Skeletal muscle satellite cell (primary cell): Measurements from ENCODE around the gene COL15A1.

Source experiments
- H3K27me3 ChIP-seq: 2 replicates; pipeline ENCODE4 v1.7.0; 2013; ENCODE audit warnings: low read length; ENCODE audit not compliant: control insufficient read depth, insufficient read depth
- H3K36me3 ChIP-seq: 2 replicates; pipeline ENCODE4 v1.7.0; 2013; ENCODE audit warnings: mild to moderate bottlenecking, control low read depth, low read length; ENCODE audit not compliant: insufficient read depth
- H3K4me1 ChIP-seq: 2 replicates; pipeline ENCODE4 v1.7.0; 2013; ENCODE audit warnings: low read length; ENCODE audit not compliant: control insufficient read depth, insufficient read depth
- H3K4me2 ChIP-seq: 2 replicates; pipeline ENCODE4 v1.7.0; 2013; ENCODE audit warnings: mild to moderate bottlenecking, low read length
- H3K4me3 ChIP-seq: 2 replicates; pipeline ENCODE4 v1.7.0; 2013; ENCODE audit warnings: low read length
- H3K9ac ChIP-seq: 2 replicates; pipeline ENCODE4 v1.7.0; 2013; ENCODE audit warnings: mild to moderate bottlenecking, low read depth, low read length, moderate library complexity
- H3K9me3 ChIP-seq: replicated peaks from 2 replicates; pipeline ENCODE4 v1.7.0; 2013; ENCODE audit warnings: mild to moderate bottlenecking, control low read depth, low read length

Gene COL15A1

GRCh38 chr9:98998441-98999151 lies 54.9 kb downstream of the COL15A1 start:
- Histone ChIP-seq H3K9ac (peak overlapping the region; percentile 8), H3K9me3 (no peaks in the 10 kb centered on the region), H3K27me3 (peaks cover 67% of the 10 kb centered on the region), H3K4me1 (peaks cover 16% of the 10 kb centered on the region), H3K4me2 (peak overlapping the region; percentile 50), H3K4me3 (no peak overlapping the region), H3K36me3 (no peaks in the 10 kb centered on the region)

GRCh38 chr9:98999152-98999525 lies 55.4 kb downstream of the COL15A1 start:
- no peak overlapping the region for H3K9ac ChIP-seq
- no peak overlapping the region for H3K4me2 ChIP-seq
- H3K36me3 ChIP-seq = no peaks in the 10 kb centered on the region
- no peak overlapping the region for H3K4me3 ChIP-seq
- peaks cover 68% of the 10 kb centered on the region for H3K27me3 ChIP-seq
- no peaks in the 10 kb centered on the region for H3K9me3 ChIP-seq
- peaks cover 16% of the 10 kb centered on the region for H3K4me1 ChIP-seq

GRCh38 chr9:99000476-99001395 lies 57.0 kb downstream of the COL15A1 start:
- Histone ChIP-seq H3K4me3 (no peak overlapping the region), H3K4me1 (peaks cover 16% of the 10 kb centered on the region), H3K27me3 (peaks cover 63% of the 10 kb centered on the region), H3K9me3 (no peaks in the 10 kb centered on the region), H3K4me2 (no peak overlapping the region), H3K9ac (no peak overlapping the region), H3K36me3 (no peaks in the 10 kb centered on the region)

- H3K4me1 ChIP-seq = peaks cover 16% of the 10 kb centered on the region
- no peak overlapping the region for H3K4me3 ChIP-seq
- H3K9me3 ChIP-seq = no peaks in the 10 kb centered on the region
- no peak overlapping the region for H3K9ac ChIP-seq
- H3K4me2 ChIP-seq = no peak overlapping the region
- H3K36me3 ChIP-seq = no peaks in the 10 kb centered on the region
- peaks cover 57% of the 10 kb centered on the region for H3K27me3 ChIP-seq
Observed at GRCh38 chr9:99001892-99002291, 58.2 kb downstream of the COL15A1 start.

- H3K4me2 ChIP-seq = no peak overlapping the region
- no peak overlapping the region for H3K4me3 ChIP-seq
- H3K9me3 ChIP-seq = no peaks in the 10 kb centered on the region
- peaks cover 49% of the 10 kb centered on the region for H3K27me3 ChIP-seq
- H3K36me3 ChIP-seq = no peaks in the 10 kb centered on the region
- H3K9ac ChIP-seq = no peak overlapping the region
- peaks cover 9% of the 10 kb centered on the region for H3K4me1 ChIP-seq
Observed at GRCh38 chr9:99002706-99003105, 59.0 kb downstream of the COL15A1 start.

GRCh38 chr9:99003308-99003707 lies 59.6 kb downstream of the COL15A1 start:
- Histone ChIP-seq H3K4me3 (no peak overlapping the region), H3K9ac (no peak overlapping the region), H3K9me3 (no peaks in the 10 kb centered on the region), H3K27me3 (peaks cover 44% of the 10 kb centered on the region), H3K4me1 (peaks cover 5% of the 10 kb centered on the region), H3K36me3 (no peaks in the 10 kb centered on the region), H3K4me2 (no peak overlapping the region)

- no peak overlapping the region for H3K4me2 ChIP-seq
- peaks cover 39% of the 10 kb centered on the region for H3K27me3 ChIP-seq
- no peaks in the 10 kb centered on the region for H3K4me1 ChIP-seq
- no peaks in the 10 kb centered on the region for H3K36me3 ChIP-seq
- H3K4me3 ChIP-seq = no peak overlapping the region
- no peak overlapping the region for H3K9ac ChIP-seq
- no peaks in the 10 kb centered on the region for H3K9me3 ChIP-seq
Observed at GRCh38 chr9:99004115-99004514, 60.4 kb downstream of the COL15A1 start.

GRCh38 chr9:99004717-99005460 lies 61.2 kb downstream of the COL15A1 start:
- Histone ChIP-seq H3K9ac (no peak overlapping the region), H3K4me3 (no peak overlapping the region), H3K4me2 (no peak overlapping the region), H3K4me1 (no peaks in the 10 kb centered on the region), H3K36me3 (no peaks in the 10 kb centered on the region), H3K27me3 (peaks cover 39% of the 10 kb centered on the region), H3K9me3 (no peaks in the 10 kb centered on the region)

- H3K4me3 ChIP-seq = no peak overlapping the region
- no peaks in the 10 kb centered on the region for H3K4me1 ChIP-seq
- peaks cover 4% of the 10 kb centered on the region for H3K9me3 ChIP-seq
- H3K27me3 ChIP-seq = peaks cover 39% of the 10 kb centered on the region
- no peak overlapping the region for H3K9ac ChIP-seq
- H3K4me2 ChIP-seq = no peak overlapping the region
- no peaks in the 10 kb centered on the region for H3K36me3 ChIP-seq
Observed at GRCh38 chr9:99005651-99006050, 61.9 kb downstream of the COL15A1 start.

GRCh38 chr9:99006511-99006910 lies 62.8 kb downstream of the COL15A1 start:
- H3K4me2 ChIP-seq = no peak overlapping the region
- peaks cover 35% of the 10 kb centered on the region for H3K27me3 ChIP-seq
- H3K9ac ChIP-seq = no peak overlapping the region

GRCh38 chr9:99006979-99007378 lies 63.3 kb downstream of the COL15A1 start:
- H3K4me3 ChIP-seq = no peak overlapping the region
- no peak overlapping the region for H3K4me2 ChIP-seq
- H3K36me3 ChIP-seq = no peaks in the 10 kb centered on the region
- no peaks in the 10 kb centered on the region for H3K4me1 ChIP-seq
- no peak overlapping the region for H3K9ac ChIP-seq
- peaks cover 35% of the 10 kb centered on the region for H3K27me3 ChIP-seq
- H3K9me3 ChIP-seq = peaks cover 4% of the 10 kb centered on the region

More at GRCh38 chr9:99006511-99006910, 62.8 kb downstream of the COL15A1 start:
- Histone ChIP-seq H3K4me1 (no peaks in the 10 kb centered on the region), H3K4me3 (no peak overlapping the region), H3K36me3 (no peaks in the 10 kb centered on the region), H3K9me3 (peaks cover 4% of the 10 kb centered on the region)
